ENCODE results near the gene ADAMTSL2. TPM values are rescaled to one million over a fixed set of nuclear protein-coding genes. Genes with fewer than 3 reads are reported as not detected.
A peak's percentile ranks its signal among the peaks of the same experiment; 100 is the strongest.

Gene ADAMTSL2
- total RNA-seq, 2 experiments from 2014 or later: 0.29 to 0.34 TPM

DNA sequence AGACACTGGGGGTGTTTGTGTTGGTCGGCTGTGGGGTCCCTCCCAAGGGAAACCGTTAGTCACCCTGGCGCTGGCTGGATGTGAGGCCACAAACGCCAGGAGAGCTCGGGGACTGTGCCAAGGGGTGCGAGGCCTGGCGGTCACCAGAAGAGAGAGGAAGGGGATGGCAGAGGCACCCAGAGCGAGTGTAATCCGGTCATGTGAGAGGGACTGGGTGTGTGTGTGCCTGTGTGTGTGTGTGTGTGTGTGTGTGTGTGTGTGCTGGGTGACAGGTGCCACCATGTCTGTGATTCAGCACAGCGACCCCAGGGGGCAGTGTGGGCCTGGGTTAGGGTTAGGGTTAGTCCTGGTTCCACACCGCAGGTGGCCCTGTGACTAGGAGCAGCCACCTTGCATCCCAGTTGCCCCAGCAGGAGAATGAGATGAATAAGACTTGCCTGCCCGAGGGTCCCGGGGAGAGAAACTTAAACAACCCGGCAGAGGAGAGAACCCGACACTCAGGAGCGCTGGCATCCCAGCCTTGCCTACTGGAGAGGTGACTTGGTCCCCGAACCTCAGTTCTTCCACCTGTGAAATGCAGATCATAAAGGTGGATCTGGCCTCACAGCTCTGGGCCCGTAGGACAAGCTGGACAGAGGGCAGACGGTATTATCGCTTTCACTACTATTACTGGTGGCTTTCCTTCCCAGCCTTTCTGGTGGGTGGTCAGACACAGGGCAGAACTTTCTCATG, 1.4 kb upstream of the ADAMTSL2 start:
- H3K9me3 Mint-ChIP-seq: no peaks in the 10 kb centered on the region
- peak; percentile 76 for DNase-seq
- no peaks in the 10 kb centered on the region for H3K27me3 Mint-ChIP-seq
- H3K4me3 Mint-ChIP-seq: peak overlapping the region; percentile 32
- H3K27ac Mint-ChIP-seq: no peak overlapping the region
- H3K4me1 Mint-ChIP-seq: peaks cover 15% of the 10 kb centered on the region
- H3K36me3 Mint-ChIP-seq: no peaks in the 10 kb centered on the region

DNA sequence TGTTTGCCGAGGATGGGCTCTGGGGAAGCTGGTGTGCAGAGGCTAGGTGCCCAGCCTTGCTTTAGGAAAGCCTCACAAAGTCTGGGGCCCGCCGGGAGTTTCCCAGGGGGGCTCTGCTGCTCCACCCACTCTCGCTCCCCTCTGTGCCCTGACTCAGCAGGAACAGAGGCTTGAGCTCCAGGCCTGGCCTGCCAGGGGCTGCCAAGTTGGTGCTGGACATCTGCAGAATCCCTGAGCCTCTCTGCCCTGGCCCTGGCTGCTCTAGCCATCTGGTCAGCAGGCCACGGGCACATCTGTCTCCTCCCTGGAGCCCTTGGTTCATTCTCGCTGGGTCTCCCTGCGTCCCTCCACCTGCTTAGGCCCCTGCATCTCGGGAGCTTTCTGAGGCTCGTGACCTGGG, 647 bp upstream of the ADAMTSL2 start:
- DNase-seq: peak; percentile 18
- H3K4me3 Mint-ChIP-seq: peak overlapping the region; percentile 45

DNA sequence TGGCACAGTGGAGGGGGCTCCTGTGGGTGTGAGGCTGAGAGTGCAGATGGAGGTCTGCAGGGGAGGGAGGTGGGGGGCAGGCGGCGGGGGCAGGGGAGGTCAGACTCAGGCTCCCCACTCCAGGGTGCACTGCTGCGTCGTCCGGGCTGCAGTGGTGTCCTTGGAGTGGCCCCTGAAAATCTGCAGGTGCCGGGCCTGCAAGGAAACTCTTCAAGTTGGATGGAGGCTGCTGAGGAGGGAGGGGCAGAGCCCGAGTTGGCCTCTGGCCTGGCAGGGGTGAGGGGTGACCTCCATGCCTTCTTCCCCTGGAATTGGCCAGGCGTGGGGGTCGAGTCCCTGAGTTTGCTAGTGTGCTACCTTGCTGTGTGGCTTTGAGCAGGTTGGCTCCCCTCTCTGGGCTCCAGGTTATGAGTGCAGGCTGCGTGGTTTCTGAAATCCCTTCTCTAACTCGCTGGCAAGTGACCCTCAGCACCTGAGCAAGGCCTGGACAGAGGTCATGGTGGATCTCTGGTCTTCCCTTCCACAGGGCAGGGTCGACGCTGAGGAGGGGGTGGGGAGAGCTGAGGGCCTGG, 888 bp downstream of the ADAMTSL2 start:
- Mint-ChIP-seq H3K9me3 (no peaks in the 10 kb centered on the region), H3K4me1 (peaks cover 19% of the 10 kb centered on the region), H3K27me3 (no peaks in the 10 kb centered on the region), H3K36me3 (no peaks in the 10 kb centered on the region), H3K4me3 (no peak overlapping the region), H3K27ac (no peak overlapping the region)
- no peak for DNase-seq

More for the DNA sequence above, 647 bp upstream of the ADAMTSL2 start:
- Mint-ChIP-seq H3K4me1 (peaks cover 15% of the 10 kb centered on the region), H3K36me3 (no peaks in the 10 kb centered on the region), H3K9me3 (no peaks in the 10 kb centered on the region), H3K27me3 (no peaks in the 10 kb centered on the region), H3K27ac (no peak overlapping the region)

DNA sequence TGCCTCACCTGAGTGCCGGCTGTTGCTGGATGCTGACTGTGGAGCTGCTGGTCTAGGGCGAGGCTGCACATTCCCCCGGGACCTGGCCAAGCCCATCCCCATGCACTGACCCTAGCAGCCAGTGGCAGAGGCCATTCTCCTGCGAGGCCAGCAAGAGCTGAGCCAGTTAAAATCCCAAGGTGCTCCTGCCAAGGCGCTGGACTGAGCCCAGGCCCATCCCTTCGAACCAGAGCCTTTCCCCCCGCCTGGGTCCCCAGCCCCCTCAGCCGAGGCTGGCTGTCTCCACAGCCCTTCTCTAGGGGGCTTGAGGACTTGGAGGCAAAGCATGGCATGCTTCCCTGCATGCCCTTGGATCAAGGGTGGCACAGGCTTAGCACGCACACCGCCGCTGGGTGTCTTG, 1.6 kb downstream of the ADAMTSL2 start:
- no peaks in the 10 kb centered on the region for H3K36me3 Mint-ChIP-seq
- no peaks in the 10 kb centered on the region for H3K9me3 Mint-ChIP-seq
- no peaks in the 10 kb centered on the region for H3K27me3 Mint-ChIP-seq
- H3K4me3 Mint-ChIP-seq: no peak overlapping the region
- H3K27ac Mint-ChIP-seq: no peak overlapping the region
- no peak for DNase-seq
- H3K4me1 Mint-ChIP-seq: peaks cover 19% of the 10 kb centered on the region

DNA sequence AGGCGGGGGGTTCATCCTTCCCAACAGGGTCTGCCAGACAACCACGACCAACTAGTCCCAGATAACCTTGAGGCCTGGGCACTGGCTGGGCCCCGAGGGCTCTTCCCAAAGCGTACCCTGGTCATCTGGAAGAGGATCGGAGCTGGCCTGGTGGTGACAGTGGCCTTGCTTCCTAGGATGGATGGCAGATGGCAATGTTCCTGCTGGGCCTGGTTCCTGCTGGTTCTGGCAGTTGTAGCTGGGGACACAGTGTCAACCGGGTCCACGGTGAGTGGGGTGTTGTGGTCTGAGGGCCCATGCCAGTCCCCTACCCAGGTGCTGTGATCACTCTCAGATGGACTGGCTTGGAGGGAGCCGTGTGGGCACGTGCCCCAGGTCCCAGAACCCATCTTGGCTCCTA, 2.0 kb downstream of the ADAMTSL2 start:
- Mint-ChIP-seq H3K27ac (no peak overlapping the region), H3K4me3 (no peak overlapping the region), H3K4me1 (peaks cover 19% of the 10 kb centered on the region), H3K36me3 (no peaks in the 10 kb centered on the region), H3K9me3 (no peaks in the 10 kb centered on the region), H3K27me3 (no peaks in the 10 kb centered on the region)
- DNase-seq: no peak

DNA sequence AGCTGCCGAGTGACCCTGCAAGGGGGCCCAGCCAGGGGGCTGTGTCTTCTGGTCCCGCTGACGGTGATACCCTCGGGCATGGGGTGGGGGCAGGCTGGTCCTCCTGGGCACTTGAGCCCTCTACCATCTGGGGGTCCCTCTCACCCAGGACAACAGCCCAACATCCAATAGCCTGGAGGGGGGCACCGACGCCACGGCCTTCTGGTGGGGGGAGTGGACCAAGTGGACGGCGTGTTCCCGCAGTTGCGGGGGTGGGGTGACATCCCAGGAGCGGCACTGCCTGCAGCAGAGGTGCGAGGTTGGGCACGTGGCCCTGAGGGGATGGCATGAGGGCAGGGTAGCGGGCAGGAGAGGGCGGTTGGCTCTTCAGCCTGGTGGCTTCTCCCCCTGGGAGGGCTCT, 2.8 kb downstream of the ADAMTSL2 start:
- H3K27me3 Mint-ChIP-seq: no peaks in the 10 kb centered on the region
- H3K36me3 Mint-ChIP-seq: no peaks in the 10 kb centered on the region
- H3K4me1 Mint-ChIP-seq: peaks cover 19% of the 10 kb centered on the region
- H3K4me3 Mint-ChIP-seq: no peak overlapping the region
- no peak for DNase-seq
- H3K9me3 Mint-ChIP-seq: no peaks in the 10 kb centered on the region
- no peak overlapping the region for H3K27ac Mint-ChIP-seq

DNA sequence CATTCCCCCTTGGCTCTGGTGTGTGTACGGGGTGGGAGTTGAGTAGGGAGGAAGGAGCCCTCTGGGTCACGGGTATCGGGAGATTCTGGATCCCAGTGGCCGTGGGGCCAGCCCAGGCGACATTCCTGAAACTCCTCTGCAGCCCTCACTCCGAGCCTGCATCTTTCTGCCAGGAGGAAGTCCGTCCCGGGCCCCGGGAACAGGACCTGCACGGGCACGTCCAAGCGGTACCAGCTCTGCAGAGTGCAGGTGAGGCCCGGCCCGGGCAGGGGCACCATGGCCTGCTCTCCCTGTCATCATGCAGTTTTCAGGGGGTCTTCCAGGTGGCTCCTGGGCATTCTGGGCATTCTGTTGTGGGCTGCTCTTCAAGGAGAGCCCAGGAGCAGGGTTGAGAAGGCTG, 3.7 kb downstream of the ADAMTSL2 start:
- Mint-ChIP-seq H3K4me1 (peaks cover 12% of the 10 kb centered on the region), H3K27ac (no peak overlapping the region), H3K36me3 (no peaks in the 10 kb centered on the region), H3K4me3 (no peak overlapping the region), H3K27me3 (no peaks in the 10 kb centered on the region), H3K9me3 (no peaks in the 10 kb centered on the region)
- DNase-seq: no peak

DNA sequence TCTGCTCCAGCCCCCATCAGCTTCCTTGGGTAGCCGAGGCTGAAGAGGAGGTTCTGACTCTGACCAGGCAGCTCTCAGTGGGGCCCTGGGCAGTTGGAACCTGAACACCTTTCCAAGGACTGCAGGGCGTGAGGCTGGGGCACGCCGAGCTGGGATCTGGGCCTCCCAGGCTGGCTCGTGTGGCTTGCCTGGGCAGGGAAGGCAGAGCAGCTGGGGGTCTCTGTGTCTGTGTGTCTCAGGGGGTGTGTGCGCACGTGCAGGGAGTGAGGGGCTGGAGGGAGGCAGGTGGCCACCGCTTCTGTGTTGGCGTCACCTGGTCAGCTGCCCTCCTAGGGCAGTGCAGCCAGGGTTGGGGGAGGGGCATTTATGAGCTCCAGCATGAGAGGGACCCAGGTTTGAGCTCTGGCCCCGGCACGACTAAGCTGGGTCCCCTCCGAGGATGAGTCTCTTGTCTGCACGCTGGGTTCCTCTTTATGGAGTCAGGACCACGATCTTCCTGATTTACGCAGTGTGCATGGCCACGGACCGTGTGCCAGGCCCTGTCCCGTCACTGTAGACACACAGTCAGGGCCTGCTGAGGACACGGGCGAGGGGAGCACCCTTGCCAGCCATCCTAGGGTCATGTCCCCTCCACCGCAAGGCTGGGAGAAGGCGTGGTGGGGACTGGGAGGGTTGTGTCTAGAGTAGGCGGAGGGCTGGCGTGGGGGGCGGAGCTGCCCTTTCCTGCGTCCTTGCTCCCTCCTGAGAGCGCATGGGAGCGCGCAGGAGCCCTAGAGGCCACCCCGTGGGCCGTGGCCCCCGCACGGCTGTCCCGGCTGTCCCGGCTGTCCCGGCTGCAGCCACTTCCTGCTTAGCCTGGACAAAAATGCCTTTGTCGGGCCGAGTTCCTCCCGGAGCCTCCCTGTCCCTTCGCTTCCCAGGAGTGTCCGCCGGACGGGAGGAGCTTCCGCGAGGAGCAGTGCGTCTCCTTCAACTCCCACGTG, 4.6 kb downstream of the ADAMTSL2 start:
- no peaks in the 10 kb centered on the region for H3K9me3 Mint-ChIP-seq
- no peaks in the 10 kb centered on the region for H3K36me3 Mint-ChIP-seq
- no peak for DNase-seq
- no peaks in the 10 kb centered on the region for H3K27me3 Mint-ChIP-seq
- H3K4me1 Mint-ChIP-seq: peaks cover 4% of the 10 kb centered on the region
- H3K27ac Mint-ChIP-seq: no peak overlapping the region
- no peak overlapping the region for H3K4me3 Mint-ChIP-seq

DNA sequence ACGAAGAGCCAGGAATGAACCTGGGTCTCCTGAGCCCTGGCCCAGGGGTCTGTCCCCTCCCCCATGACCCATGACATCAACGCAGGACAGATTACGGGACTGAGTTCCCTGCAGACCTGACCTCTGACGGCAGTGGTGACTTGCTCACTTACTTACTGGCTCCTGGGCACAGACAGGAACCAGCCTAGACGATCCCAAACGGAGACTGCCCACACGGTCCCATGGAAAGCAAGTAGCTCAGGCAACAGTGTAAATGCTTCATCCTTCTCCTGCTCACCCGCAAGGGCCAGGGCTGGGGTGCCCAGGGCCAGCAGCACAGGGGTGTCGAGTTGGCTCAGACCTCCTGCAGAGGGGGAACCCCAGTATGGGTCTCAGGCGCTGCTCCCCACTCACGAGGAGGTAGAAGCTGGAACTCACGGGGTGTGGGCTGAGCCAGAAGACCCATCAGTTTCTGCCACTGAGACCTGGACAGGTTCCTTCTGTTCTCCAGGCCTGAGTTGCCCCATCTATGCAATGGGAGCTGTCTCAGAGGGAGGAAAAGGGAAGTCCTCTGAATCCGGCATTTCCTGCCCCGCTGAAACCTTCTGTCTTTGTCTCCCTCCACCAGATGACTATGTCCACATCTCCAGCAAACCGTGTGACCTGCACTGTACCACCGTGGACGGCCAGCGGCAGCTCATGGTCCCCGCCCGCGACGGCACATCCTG, 5.6 kb downstream of the ADAMTSL2 start:
- no peaks in the 10 kb centered on the region for H3K36me3 Mint-ChIP-seq

DNA sequence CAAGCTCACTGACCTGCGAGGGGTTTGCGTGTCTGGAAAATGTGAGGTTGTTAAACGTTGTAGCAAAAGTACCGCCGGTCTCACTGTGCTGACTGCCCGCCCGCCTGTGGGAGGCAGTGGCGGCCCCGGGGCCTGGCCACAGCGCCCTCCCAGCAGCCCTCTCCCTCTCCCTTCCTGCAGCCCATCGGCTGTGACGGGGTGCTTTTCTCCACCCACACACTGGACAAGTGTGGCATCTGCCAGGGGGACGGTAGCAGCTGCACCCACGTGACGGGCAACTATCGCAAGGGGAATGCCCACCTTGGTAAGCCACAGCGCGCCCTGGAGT, 6.2 kb downstream of the ADAMTSL2 start:
- DNase-seq: no peak
- H3K27me3 Mint-ChIP-seq: no peaks in the 10 kb centered on the region
- no peak overlapping the region for H3K4me3 Mint-ChIP-seq
- no peak overlapping the region for H3K27ac Mint-ChIP-seq
- no peaks in the 10 kb centered on the region for H3K9me3 Mint-ChIP-seq
- H3K36me3 Mint-ChIP-seq: no peaks in the 10 kb centered on the region
- H3K4me1 Mint-ChIP-seq: peaks cover 4% of the 10 kb centered on the region

More for the DNA sequence above, 5.6 kb downstream of the ADAMTSL2 start:
- Mint-ChIP-seq H3K4me1 (peaks cover 4% of the 10 kb centered on the region), H3K9me3 (no peaks in the 10 kb centered on the region), H3K27me3 (no peaks in the 10 kb centered on the region), H3K4me3 (no peak overlapping the region), H3K27ac (no peak overlapping the region)
- DNase-seq: no peak

DNA sequence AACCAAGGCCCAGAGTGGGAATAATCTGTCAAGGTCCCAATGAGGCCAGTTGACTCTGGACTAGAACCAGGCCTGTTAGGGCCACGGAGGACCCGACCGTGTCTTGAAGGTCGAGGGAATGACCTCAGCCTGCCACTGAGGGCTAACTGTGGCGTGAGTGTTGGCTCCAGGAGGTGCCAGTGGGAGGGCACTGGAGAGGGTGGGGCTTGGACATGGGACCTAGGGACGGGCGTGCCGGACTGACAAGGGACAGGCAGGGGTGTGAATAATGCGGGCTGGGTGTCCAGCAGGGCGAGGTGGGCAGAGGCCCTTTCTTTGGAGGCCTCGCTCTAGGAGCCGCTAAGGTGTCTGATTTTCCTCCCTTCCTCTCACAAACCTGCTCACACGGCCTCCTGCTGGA, 7.5 kb downstream of the ADAMTSL2 start:
- Mint-ChIP-seq H3K27ac (no peak overlapping the region), H3K4me1 (peaks cover 4% of the 10 kb centered on the region), H3K9me3 (no peaks in the 10 kb centered on the region), H3K27me3 (no peaks in the 10 kb centered on the region), H3K36me3 (no peaks in the 10 kb centered on the region), H3K4me3 (no peak overlapping the region)
- DNase-seq: no peak

DNA sequence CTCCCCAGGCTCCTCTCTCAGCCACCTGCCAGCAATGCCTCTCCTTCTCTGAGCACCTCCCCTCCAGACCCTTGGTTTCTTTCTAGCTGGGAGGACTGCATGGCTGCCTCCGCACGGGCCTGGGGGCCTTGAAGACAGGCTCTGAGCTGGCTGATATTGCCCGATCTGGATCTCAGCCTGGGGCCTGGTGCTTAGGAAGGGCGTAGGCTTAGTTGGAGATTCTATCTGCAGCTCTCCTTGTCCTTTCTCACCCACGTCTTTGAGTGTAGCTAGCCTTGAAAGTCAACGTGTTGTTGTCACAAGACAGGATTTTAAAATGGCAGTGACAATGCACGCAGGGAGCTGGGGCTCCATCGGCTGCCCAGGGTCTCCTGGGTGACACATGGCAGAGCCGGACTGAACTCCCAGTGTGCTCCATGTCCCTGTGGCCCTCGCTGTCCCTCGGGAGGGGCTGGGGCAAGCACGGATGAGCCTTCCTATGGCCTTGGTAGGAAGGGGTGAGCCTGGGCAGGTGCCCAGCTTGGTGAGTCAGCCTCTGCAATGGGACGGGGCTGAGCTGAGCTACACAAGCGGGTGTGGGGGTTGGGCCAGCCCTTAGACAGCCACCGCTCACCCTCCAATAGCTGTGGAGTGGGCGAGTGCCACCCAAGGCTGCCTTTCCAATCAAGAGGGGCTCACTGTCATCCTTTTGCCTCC, 9.4 kb downstream of the ADAMTSL2 start:
- no peak overlapping the region for H3K4me3 Mint-ChIP-seq
- peaks cover 4% of the 10 kb centered on the region for H3K4me1 Mint-ChIP-seq
- no peak for DNase-seq
- no peaks in the 10 kb centered on the region for H3K36me3 Mint-ChIP-seq
- H3K9me3 Mint-ChIP-seq: no peaks in the 10 kb centered on the region
- no peak overlapping the region for H3K27ac Mint-ChIP-seq
- no peaks in the 10 kb centered on the region for H3K27me3 Mint-ChIP-seq

DNA sequence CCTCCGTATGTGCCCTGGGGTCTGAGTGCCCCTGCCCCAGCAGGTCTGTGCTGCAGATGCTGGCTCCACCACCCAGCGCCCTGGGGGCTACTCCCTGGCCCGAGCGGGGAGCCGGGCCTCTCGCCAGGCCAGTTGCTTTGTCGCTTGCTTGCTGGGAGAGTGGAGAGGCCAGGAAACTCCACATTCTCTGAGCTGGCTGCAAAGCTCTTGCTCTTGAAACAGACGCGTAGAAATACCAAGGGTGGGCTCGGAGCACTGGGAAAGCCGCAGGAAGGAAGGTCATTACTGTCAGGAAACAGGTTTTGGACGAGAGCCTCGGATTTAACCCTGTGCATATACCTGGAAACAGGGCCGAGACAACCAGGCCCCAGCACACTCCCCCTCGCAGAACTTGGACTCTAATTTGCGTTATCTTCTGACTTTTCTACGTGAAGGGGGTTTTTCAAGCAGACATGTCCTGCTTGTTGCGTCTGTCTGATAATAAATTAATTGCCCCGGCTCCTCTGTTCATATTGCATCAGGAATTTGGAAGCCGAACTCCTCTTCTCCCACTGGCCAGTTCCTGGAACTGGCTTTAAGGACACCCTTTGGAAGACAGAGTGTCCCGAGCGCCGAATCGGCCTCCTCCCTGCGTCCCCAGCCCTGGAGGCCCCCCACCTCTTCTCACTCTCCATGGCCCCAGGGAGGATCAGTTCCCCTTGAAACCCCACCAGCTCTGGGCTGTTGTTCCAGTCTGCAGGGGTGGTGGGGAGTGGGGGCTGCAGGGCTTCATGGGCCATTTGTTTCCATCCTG, 11.2 kb downstream of the ADAMTSL2 start:
- H3K27me3 Mint-ChIP-seq: no peaks in the 10 kb centered on the region
- no peak overlapping the region for H3K4me3 Mint-ChIP-seq
- DNase-seq: no peak
- H3K9me3 Mint-ChIP-seq: no peaks in the 10 kb centered on the region
- no peaks in the 10 kb centered on the region for H3K4me1 Mint-ChIP-seq
- H3K36me3 Mint-ChIP-seq: no peaks in the 10 kb centered on the region
- no peak overlapping the region for H3K27ac Mint-ChIP-seq

DNA sequence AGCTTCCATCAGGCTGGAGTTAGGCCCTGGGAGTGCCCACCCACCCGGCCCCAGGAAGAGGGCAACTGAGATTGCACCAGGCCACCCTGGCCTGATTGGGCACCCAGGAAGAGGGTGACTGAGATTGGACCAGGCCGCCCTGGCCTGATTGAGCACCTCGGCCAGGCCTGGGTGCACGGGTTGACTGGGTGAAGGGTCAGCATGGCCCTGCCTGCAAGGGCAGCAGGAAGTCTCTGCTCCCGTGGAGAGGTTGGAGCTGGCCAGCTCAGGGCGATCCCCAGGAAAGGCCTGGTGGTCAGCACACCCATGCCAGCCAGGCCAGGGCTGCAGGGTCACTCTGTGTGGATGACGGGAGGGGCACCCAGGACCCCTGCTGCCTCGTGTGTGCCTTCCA, 11.8 kb downstream of the ADAMTSL2 start:
- no peaks in the 10 kb centered on the region for H3K9me3 Mint-ChIP-seq

More for the DNA sequence above, 11.8 kb downstream of the ADAMTSL2 start:
- Mint-ChIP-seq H3K36me3 (no peaks in the 10 kb centered on the region), H3K4me1 (no peaks in the 10 kb centered on the region), H3K27ac (no peak overlapping the region), H3K27me3 (no peaks in the 10 kb centered on the region), H3K4me3 (no peak overlapping the region)
- no peak for DNase-seq

Measured in activated naive CD8-positive, alpha-beta T cell treated with anti-CD3 and anti-CD28 coated beads for 36 hours (primary cell).